WTC11 (cell line): ENCODE measurements around the gene TMEM196. TPM values are rescaled to one million over a fixed set of nuclear protein-coding genes. Genes with fewer than 3 reads are reported as not detected.

Experiments used
- ATAC-seq: fragments of 200-7000 bp; cut with Tn5 transposase; 2 replicates; pipeline ENCODE4 v1.10.0; 2021; ENCODE audit warnings: mild to moderate bottlenecking, moderate library complexity
- CTCF ChIA-PET: fragments of 300-600 bp; sonication (Branson Sonifier 250); formaldehyde crosslinking; loops from one replicate; lab custom pipeline; 2021; ENCODE audit warnings: antibody characterized with exemption; lab: Charles Lee
- POLR2A ChIA-PET: fragments of 350-600 bp; sonication (Branson Sonifier 250); formaldehyde crosslinking; loops from one replicate; lab custom pipeline; 2021; ENCODE audit warnings: antibody characterized with exemption; lab: Charles Lee
- DNase-seq: peaks from one replicate; pipeline ENCODE4 v3.0.0; 2021; ENCODE audit warnings: low spot score
- H3K27ac Mint-ChIP-seq: 2 replicates; pipeline ENCODE4 v1.8.0; 2021; ENCODE audit warnings: mixed read lengths
- H3K27me3 Mint-ChIP-seq: 2 replicates; pipeline ENCODE4 v1.8.0; 2021; ENCODE audit warnings: low read depth, mild to moderate bottlenecking, moderate library complexity, mixed read lengths
- H3K36me3 Mint-ChIP-seq: 2 replicates; pipeline ENCODE4 v1.8.0; 2021; ENCODE audit warnings: mixed read lengths
- H3K4me1 Mint-ChIP-seq: 2 replicates; pipeline ENCODE4 v1.8.0; 2022; ENCODE audit warnings: mixed read lengths
- H3K4me3 Mint-ChIP-seq: 2 replicates; pipeline ENCODE4 v1.8.0; 2021; ENCODE audit warnings: mild to moderate bottlenecking, moderate library complexity, mixed read lengths
- H3K9me3 Mint-ChIP-seq: 2 replicates; pipeline ENCODE4 v1.8.0; 2021; ENCODE audit warnings: mixed read lengths
- ELF4 ChIP-seq: sonication (generic); formaldehyde crosslinking; IDR thresholded peaks from 2 replicates; pipeline ENCODE4 v1.8.1; 2022; ENCODE audit warnings: low read depth, mild to moderate bottlenecking, moderate library complexity, missing genetic modification reagents
- FOXK1 ChIP-seq: sonication (generic); formaldehyde crosslinking; IDR thresholded peaks from 2 replicates; pipeline ENCODE4 v1.8.0; 2022; ENCODE audit warnings: mild to moderate bottlenecking, moderate library complexity, missing genetic modification reagents
- GTF2I ChIP-seq: fragments of 250-450 bp; sonication (Bioruptor Pico); conservative IDR thresholded peaks from 2 replicates; pipeline ENCODE4 v1.4.0; 2021; ENCODE audit warnings: mild to moderate bottlenecking
- HMGA2 ChIP-seq: fragments of 250-450 bp; sonication (Bioruptor Pico); IDR thresholded peaks from 2 replicates; pipeline ENCODE4 v1.4.0; 2021; ENCODE audit warnings: mild to moderate bottlenecking, moderate library complexity
- ZNF219 ChIP-seq: sonication (generic); formaldehyde crosslinking; IDR thresholded peaks from 2 replicates; pipeline ENCODE4 v1.8.0; 2023; ENCODE audit warnings: missing genetic modification reagents, mild to moderate bottlenecking, borderline replicate concordance
- ZNF263 ChIP-seq: sonication (generic); formaldehyde crosslinking; IDR thresholded peaks from 2 replicates; pipeline ENCODE4 v1.8.1; 2022; ENCODE audit warnings: low read depth, mild to moderate bottlenecking, moderate library complexity, missing genetic modification reagents
- total RNA-seq: library from RNA; stranded (reverse); gene quantifications from 3 replicates; pipeline ENCODE4 v1.2.3, GENCODE V29; 2021
- TF ChIP-seq, protein P1 (sequence below): sonication (generic); formaldehyde crosslinking; IDR thresholded peaks from 2 replicates; pipeline ENCODE4 v1.8.1; 2022; ENCODE audit warnings: mild to moderate bottlenecking, moderate library complexity, missing genetic modification reagents
- TF ChIP-seq, protein P2 (sequence below): fragments of 250-450 bp; sonication (Bioruptor Pico); conservative IDR thresholded peaks from 2 replicates; pipeline ENCODE4 v1.9.0; 2021; ENCODE audit warnings: mild to moderate bottlenecking
- TF ChIP-seq, protein P3 (sequence below): sonication (generic); formaldehyde crosslinking; IDR thresholded peaks from 2 replicates; pipeline ENCODE4 v1.8.1; 2023; ENCODE audit warnings: mild to moderate bottlenecking, missing genetic modification reagents, borderline replicate concordance
- TF ChIP-seq, protein P4 (sequence below): sonication (generic); formaldehyde crosslinking; conservative IDR thresholded peaks from 2 replicates; pipeline ENCODE4 v1.8.1; 2022; ENCODE audit warnings: mild to moderate bottlenecking, missing genetic modification reagents
- TF ChIP-seq, protein P5 (sequence below): sonication (generic); formaldehyde crosslinking; IDR thresholded peaks from 2 replicates; pipeline ENCODE4 v1.8.1; 2023; ENCODE audit warnings: mild to moderate bottlenecking, missing genetic modification reagents
- TF ChIP-seq, protein P6 (sequence below): sonication (generic); formaldehyde crosslinking; IDR thresholded peaks from 2 replicates; pipeline ENCODE4 v1.8.0; 2022; ENCODE audit warnings: missing genetic modification reagents
- TF ChIP-seq, protein P7 (sequence below): sonication (generic); formaldehyde crosslinking; IDR thresholded peaks from 2 replicates; pipeline ENCODE4 v1.8.1; 2023; ENCODE audit warnings: mild to moderate bottlenecking, missing genetic modification reagents
- TF ChIP-seq, protein P8 (sequence below): sonication (generic); formaldehyde crosslinking; IDR thresholded peaks from 2 replicates; pipeline ENCODE4 v1.8.1; 2023; ENCODE audit warnings: mild to moderate bottlenecking, missing genetic modification reagents, moderate library complexity

The TMEM196 gene
- total RNA-seq, 1 experiment from 2014 or later: 0.42 TPM

DNA sequence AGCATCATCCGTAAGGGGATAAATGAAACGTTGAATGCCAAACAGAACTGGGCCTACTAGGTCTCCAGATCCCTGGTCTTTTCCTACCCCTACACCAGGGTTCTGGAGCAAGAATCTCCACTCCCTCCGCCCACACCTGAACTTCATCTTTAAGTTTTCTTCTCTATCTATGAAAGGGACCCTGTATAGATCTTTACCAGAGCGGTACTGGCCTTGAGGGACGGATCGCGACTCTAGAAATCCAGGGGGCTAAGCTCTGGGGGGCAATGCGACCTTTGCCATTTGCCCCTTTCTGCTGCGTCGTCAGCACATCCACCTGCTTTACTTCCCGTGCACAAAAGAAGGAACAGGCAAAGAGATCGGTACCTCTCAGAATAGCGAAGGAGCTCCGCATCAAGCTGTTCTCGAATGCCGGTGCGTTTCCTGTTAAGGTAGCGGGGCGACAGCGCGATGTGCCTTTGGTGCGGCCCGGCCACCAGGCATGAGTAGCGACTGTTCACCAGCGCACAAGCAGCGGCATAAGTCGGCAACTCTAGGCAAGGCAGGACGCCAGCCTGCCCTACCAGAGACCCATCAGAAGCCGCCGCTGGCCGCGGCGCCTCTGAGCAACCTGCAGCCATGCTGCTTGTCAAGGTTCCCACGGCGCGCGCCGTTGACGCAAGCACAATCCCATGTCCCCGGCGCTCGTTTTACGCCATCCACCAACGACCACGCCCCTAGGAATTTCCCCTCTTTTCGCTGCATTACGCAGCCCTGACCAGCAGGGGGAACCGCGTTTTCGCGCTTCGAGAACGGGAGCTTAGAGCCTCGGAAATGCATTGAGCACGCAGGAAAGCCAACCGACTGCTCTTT, 64.8 kb downstream of the TMEM196 start, which contains the start of gene POLR1F (continued):
- TF ChIP-seq, protein P1, sequence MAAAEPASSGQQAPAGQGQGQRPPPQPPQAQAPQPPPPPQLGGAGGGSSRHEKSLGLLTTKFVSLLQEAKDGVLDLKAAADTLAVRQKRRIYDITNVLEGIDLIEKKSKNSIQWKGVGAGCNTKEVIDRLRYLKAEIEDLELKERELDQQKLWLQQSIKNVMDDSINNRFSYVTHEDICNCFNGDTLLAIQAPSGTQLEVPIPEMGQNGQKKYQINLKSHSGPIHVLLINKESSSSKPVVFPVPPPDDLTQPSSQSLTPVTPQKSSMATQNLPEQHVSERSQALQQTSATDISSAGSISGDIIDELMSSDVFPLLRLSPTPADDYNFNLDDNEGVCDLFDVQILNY (CRISPR knock-in tag): 0 out of 2 replicates have a peak, but pooled peaks have one; percentile 34

DNA sequence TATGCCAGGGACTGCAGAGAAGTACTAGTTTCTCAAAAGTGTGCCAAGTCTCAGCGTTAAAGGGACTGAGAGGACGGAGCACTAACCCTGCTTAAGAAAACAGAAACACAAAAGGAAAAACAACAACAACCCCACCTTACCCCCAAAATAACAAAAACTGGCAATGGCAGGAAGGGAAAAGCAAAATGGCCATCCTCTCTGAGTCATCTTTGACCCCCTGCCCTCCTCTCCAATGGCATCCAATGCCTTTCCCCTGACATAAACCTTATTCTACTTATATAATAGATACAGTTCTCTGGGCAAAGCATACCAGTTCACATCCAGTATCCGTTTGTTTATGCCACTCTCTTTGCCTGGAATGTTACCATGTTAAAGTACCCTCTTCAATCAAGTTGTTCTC, 66.2 kb downstream of the TMEM196 start:
- Mint-ChIP-seq H3K4me3 (peak overlapping the region; percentile 94), H3K27me3 (peaks cover 6% of the 10 kb centered on the region; the same call in 1 of the 2 replicates), H3K27ac (no peak overlapping the region), H3K36me3 (peaks cover 6% of the 10 kb centered on the region; the same call in 1 of the 2 replicates), H3K4me1 (peaks cover 34% of the 10 kb centered on the region), H3K9me3 (no peaks in the 10 kb centered on the region)
- ChIA-PET CTCF (no interaction called here), POLR2A (no interaction called here)
- ATAC-seq (no peak), DNase-seq (no peak)
- TF ChIP-seq FOXK1 (CRISPR knock-in tag) (no peak), ZNF263 (CRISPR knock-in tag) (no peak)
- TF ChIP-seq, protein P2, sequence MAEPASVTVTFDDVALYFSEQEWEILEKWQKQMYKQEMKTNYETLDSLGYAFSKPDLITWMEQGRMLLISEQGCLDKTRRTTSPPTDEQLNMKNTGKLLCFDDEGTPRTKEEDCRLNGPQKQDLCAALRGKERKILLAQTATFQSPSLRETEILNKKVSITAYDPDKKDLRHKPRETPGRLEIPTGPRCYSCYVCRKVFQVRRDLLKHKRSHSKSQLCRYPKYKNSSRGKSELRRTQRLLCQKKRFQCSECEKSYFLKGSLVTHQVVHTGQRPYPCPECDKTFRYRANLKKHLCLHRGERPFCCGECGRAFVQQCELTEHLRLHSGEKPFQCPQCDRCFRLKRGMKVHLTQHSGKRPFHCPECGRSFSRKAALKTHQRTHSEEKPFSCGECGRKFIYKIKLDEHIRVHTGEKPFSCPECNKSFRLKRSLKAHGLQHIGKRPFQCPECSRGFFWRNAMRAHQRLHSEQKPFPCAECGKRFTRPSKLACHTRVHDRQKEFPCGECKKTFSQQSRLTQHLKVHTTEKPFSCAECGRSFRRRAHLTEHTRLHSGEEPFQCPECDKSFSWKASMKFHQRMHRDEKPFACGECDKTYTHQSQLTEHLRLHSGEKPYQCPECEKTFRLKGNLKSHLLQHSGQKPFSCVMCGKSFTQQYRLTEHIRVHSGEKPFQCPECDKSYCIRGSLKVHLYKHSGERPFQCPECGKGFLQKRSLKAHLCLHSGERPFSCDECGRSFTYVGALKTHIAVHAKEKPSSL: no peak

DNA sequence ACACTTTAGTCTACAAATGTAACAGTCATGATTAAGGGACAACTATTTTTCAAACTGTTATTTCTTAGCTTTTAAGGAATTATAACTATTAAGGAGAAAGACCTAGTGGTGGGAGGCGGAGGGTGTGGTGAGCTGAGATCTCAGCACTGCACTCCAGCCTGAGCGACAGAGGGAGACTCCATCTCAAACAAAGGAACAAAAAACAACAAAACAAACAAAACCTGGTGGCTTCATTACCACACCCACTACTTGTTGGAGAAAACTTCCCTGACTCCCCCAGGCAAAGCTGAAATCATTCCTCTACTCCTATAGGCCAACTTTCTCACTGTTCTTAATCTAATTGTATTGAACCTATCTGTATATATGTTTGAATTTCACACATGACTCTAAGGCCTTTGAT, 67.8 kb downstream of the TMEM196 start:
- Mint-ChIP-seq H3K4me3 (peak overlapping the region; percentile 9; the same call in 1 of the 2 replicates), H3K4me1 (peaks cover 36% of the 10 kb centered on the region), H3K36me3 (peaks cover 6% of the 10 kb centered on the region; the same call in 1 of the 2 replicates), H3K27ac (no peak overlapping the region), H3K27me3 (no peaks in the 10 kb centered on the region), H3K9me3 (no peaks in the 10 kb centered on the region)
- DNase-seq (no peak), ATAC-seq (peak; percentile 50)
- ChIA-PET CTCF (interaction anchor here (1.0 kb wide), 1 partner anchor 8 kb away, joined by 4 read pairs; no protein-coding TSS in a partner anchor), POLR2A (no interaction called here)
- TF ChIP-seq, protein P3, sequence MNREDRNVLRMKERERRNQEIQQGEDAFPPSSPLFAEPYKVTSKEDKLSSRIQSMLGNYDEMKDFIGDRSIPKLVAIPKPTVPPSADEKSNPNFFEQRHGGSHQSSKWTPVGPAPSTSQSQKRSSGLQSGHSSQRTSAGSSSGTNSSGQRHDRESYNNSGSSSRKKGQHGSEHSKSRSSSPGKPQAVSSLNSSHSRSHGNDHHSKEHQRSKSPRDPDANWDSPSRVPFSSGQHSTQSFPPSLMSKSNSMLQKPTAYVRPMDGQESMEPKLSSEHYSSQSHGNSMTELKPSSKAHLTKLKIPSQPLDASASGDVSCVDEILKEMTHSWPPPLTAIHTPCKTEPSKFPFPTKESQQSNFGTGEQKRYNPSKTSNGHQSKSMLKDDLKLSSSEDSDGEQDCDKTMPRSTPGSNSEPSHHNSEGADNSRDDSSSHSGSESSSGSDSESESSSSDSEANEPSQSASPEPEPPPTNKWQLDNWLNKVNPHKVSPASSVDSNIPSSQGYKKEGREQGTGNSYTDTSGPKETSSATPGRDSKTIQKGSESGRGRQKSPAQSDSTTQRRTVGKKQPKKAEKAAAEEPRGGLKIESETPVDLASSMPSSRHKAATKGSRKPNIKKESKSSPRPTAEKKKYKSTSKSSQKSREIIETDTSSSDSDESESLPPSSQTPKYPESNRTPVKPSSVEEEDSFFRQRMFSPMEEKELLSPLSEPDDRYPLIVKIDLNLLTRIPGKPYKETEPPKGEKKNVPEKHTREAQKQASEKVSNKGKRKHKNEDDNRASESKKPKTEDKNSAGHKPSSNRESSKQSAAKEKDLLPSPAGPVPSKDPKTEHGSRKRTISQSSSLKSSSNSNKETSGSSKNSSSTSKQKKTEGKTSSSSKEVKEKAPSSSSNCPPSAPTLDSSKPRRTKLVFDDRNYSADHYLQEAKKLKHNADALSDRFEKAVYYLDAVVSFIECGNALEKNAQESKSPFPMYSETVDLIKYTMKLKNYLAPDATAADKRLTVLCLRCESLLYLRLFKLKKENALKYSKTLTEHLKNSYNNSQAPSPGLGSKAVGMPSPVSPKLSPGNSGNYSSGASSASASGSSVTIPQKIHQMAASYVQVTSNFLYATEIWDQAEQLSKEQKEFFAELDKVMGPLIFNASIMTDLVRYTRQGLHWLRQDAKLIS (CRISPR knock-in tag): no peak
- TF ChIP-seq HMGA2 (no peak), FOXK1 (CRISPR knock-in tag) (no peak), ZNF219 (no peak), GTF2I (CRISPR knock-in tag) (no peak), ELF4 (CRISPR knock-in tag) (no peak)
- TF ChIP-seq, protein P4, sequence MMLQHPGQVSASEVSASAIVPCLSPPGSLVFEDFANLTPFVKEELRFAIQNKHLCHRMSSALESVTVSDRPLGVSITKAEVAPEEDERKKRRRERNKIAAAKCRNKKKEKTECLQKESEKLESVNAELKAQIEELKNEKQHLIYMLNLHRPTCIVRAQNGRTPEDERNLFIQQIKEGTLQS (CRISPR knock-in tag): no peak
- TF ChIP-seq, protein P5, sequence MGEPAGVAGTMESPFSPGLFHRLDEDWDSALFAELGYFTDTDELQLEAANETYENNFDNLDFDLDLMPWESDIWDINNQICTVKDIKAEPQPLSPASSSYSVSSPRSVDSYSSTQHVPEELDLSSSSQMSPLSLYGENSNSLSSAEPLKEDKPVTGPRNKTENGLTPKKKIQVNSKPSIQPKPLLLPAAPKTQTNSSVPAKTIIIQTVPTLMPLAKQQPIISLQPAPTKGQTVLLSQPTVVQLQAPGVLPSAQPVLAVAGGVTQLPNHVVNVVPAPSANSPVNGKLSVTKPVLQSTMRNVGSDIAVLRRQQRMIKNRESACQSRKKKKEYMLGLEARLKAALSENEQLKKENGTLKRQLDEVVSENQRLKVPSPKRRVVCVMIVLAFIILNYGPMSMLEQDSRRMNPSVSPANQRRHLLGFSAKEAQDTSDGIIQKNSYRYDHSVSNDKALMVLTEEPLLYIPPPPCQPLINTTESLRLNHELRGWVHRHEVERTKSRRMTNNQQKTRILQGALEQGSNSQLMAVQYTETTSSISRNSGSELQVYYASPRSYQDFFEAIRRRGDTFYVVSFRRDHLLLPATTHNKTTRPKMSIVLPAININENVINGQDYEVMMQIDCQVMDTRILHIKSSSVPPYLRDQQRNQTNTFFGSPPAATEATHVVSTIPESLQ (CRISPR knock-in tag): no peak
- TF ChIP-seq, protein P6, sequence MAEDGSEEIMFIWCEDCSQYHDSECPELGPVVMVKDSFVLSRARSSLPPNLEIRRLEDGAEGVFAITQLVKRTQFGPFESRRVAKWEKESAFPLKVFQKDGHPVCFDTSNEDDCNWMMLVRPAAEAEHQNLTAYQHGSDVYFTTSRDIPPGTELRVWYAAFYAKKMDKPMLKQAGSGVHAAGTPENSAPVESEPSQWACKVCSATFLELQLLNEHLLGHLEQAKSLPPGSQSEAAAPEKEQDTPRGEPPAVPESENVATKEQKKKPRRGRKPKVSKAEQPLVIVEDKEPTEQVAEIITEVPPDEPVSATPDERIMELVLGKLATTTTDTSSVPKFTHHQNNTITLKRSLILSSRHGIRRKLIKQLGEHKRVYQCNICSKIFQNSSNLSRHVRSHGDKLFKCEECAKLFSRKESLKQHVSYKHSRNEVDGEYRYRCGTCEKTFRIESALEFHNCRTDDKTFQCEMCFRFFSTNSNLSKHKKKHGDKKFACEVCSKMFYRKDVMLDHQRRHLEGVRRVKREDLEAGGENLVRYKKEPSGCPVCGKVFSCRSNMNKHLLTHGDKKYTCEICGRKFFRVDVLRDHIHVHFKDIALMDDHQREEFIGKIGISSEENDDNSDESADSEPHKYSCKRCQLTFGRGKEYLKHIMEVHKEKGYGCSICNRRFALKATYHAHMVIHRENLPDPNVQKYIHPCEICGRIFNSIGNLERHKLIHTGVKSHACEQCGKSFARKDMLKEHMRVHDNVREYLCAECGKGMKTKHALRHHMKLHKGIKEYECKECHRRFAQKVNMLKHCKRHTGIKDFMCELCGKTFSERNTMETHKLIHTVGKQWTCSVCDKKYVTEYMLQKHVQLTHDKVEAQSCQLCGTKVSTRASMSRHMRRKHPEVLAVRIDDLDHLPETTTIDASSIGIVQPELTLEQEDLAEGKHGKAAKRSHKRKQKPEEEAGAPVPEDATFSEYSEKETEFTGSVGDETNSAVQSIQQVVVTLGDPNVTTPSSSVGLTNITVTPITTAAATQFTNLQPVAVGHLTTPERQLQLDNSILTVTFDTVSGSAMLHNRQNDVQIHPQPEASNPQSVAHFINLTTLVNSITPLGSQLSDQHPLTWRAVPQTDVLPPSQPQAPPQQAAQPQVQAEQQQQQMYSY: no peak
- TF ChIP-seq, protein P7, sequence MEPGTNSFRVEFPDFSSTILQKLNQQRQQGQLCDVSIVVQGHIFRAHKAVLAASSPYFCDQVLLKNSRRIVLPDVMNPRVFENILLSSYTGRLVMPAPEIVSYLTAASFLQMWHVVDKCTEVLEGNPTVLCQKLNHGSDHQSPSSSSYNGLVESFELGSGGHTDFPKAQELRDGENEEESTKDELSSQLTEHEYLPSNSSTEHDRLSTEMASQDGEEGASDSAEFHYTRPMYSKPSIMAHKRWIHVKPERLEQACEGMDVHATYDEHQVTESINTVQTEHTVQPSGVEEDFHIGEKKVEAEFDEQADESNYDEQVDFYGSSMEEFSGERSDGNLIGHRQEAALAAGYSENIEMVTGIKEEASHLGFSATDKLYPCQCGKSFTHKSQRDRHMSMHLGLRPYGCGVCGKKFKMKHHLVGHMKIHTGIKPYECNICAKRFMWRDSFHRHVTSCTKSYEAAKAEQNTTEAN (CRISPR knock-in tag): no peak
- TF ChIP-seq, protein P8, sequence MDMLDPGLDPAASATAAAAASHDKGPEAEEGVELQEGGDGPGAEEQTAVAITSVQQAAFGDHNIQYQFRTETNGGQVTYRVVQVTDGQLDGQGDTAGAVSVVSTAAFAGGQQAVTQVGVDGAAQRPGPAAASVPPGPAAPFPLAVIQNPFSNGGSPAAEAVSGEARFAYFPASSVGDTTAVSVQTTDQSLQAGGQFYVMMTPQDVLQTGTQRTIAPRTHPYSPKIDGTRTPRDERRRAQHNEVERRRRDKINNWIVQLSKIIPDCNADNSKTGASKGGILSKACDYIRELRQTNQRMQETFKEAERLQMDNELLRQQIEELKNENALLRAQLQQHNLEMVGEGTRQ (CRISPR knock-in tag): no peak
